ENCODE measurements around the gene LRRC7.

GRCh38 chr1:69528376-69528775, 39.3 kb upstream of the LRRC7 start:
- TF ChIP-seq EP300 (IDR thresholded peaks at IDR 0.05; ENCODE audit: borderline replicate concordance) = no peak
- no peak for TF ChIP-seq FOXM1 (IDR thresholded peaks at IDR 0.05; ENCODE audit: borderline replicate concordance, low read depth)
